Upper lobe of left lung (tissue), 4 donors: ENCODE data around the gene MEGF11.

Source experiments
- CTCF ChIP-seq, 6 experiments: fragments of 450-650 bp in 4 of 6; fragments of 200-600 bp in 2 of 6; sonication (generic) in 2 of 6; IDR thresholded peaks; one replicate each; pipeline ENCODE4 v1.5.1; 2016 to 2019; ENCODE audit warnings: antibody characterized with exemption in 6 of 6
- POLR2A ChIP-seq, 4 donors: fragments of 450-650 bp; IDR thresholded peaks; one replicate each; pipeline ENCODE4 v1.5.1; 2016 to 2017; ENCODE audit warnings: antibody characterized with exemption in 4 of 4, mild to moderate bottlenecking in 2 of 4

- TF ChIP-seq POLR2A (IDR thresholded peaks at IDR 0.05) (no peak), CTCF (IDR thresholded peaks at IDR 0.05) (no peak)
These were observed 334.6 kb downstream of the MEGF11 start for GRCh38 chr15:65918945-65919344.
